Skin epidermis (tissue), 12 donors: ENCODE measurements around the gene VPS72.

Experiments used
- H3K27ac ChIP-seq, 21 experiments: fragments of 200-600 bp; sonication (generic) in 11 of 21; one replicate each; pipeline ENCODE4 v1.5.0; 2020; ENCODE audit warnings: mild to moderate bottlenecking in 3 of 21, inconsistent platforms in 2 of 21, moderate library complexity in 2 of 21
- H3K4me3 ChIP-seq, 7 experiments: fragments of 200-600 bp; sonication (generic) in 2 of 7; one replicate each; pipeline ENCODE4 v1.5.0; 2020; ENCODE audit warnings: inconsistent platforms in 2 of 7, mild to moderate bottlenecking in 2 of 7, moderate library complexity in 1 of 7

Gene VPS72

GRCh38 chr1:151147132-151147503 lies 42.9 kb downstream of the VPS72 start:
- Histone ChIP-seq H3K4me3 (peak overlapping the region; percentile 59 to 92 (median 64)), H3K27ac (peak overlapping the region in 19 of 21 experiments; percentile 34 to 84 (median 72))

- Histone ChIP-seq H3K4me3 (peak within 1 kb of the TSS; percentile 59 to 92 (median 64)), H3K27ac (peak within 1 kb of the TSS in 20 of 21 experiments; percentile 25 to 84 (median 74))
These were observed 43.4 kb downstream of the VPS72 start, which contains the start of gene SEMA6C for GRCh38 chr1:151146412-151147131. Gene SEMA6C (minus strand): TSS chr1:151146631. CDS start chr1:151142621, 4,010 bp downstream.

- peak overlapping the region; percentile 59 to 92 (median 64) for H3K4me3 ChIP-seq
- peak overlapping the region in 20 of 21 experiments; percentile 25 to 82 (median 72) for H3K27ac ChIP-seq
These were observed 44.0 kb downstream of the VPS72 start for GRCh38 chr1:151146072-151146411.

GRCh38 chr1:151145304-151146071 lies 44.5 kb downstream of the VPS72 start:
- Histone ChIP-seq H3K27ac (peak overlapping the region in 11 of 21 experiments; percentile 57 to 82 (median 75)), H3K4me3 (peak overlapping the region; percentile 59 to 92 (median 64))

GRCh38 chr1:151144474-151145303 lies 45.3 kb downstream of the VPS72 start:
- Histone ChIP-seq H3K4me3 (peak overlapping the region in 6 of 7 experiments; percentile 59 to 92 (median 69)), H3K27ac (peak overlapping the region in 5 of 21 experiments; percentile 75 to 82 (median 79))

GRCh38 chr1:151143986-151144385 lies 46.0 kb downstream of the VPS72 start:
- no peak overlapping the region for H3K4me3 ChIP-seq
- H3K27ac ChIP-seq: peak overlapping the region in 1 of 21 experiments; percentile 0

- Histone ChIP-seq H3K4me3 (no peak overlapping the region), H3K27ac (no peak overlapping the region)
These were observed 47.0 kb downstream of the VPS72 start for GRCh38 chr1:151143057-151143435.

- Histone ChIP-seq H3K4me3 (no peak overlapping the region), H3K27ac (no peak overlapping the region)
These were observed 47.5 kb downstream of the VPS72 start for GRCh38 chr1:151142411-151143056.

GRCh38 chr1:151137789-151138188 lies 52.2 kb downstream of the VPS72 start:
- H3K4me3 ChIP-seq: no peak overlapping the region

GRCh38 chr1:151135433-151136385 lies 54.3 kb downstream of the VPS72 start:
- Histone ChIP-seq H3K4me3 (no peak overlapping the region), H3K27ac (no peak overlapping the region)

More at GRCh38 chr1:151137789-151138188, 52.2 kb downstream of the VPS72 start:
- H3K27ac ChIP-seq: no peak overlapping the region

GRCh38 chr1:151134991-151135390 lies 55.0 kb downstream of the VPS72 start:
- Histone ChIP-seq H3K27ac (no peak overlapping the region), H3K4me3 (no peak overlapping the region)

GRCh38 chr1:151134396-151134795 lies 55.6 kb downstream of the VPS72 start:
- H3K27ac ChIP-seq: no peak overlapping the region
- H3K4me3 ChIP-seq: no peak overlapping the region

GRCh38 chr1:151133018-151133806 lies 56.8 kb downstream of the VPS72 start:
- Histone ChIP-seq H3K27ac (no peak overlapping the region), H3K4me3 (no peak overlapping the region)

GRCh38 chr1:151132335-151133017 lies 57.5 kb downstream of the VPS72 start:
- Histone ChIP-seq H3K4me3 (peak overlapping the region in 3 of 7 experiments; percentile 13 to 31 (median 22)), H3K27ac (peak overlapping the region in 7 of 21 experiments; percentile 1 to 66 (median 46))

- peak overlapping the region in 17 of 21 experiments; percentile 1 to 72 (median 36) for H3K27ac ChIP-seq
- peak overlapping the region; percentile 13 to 33 (median 23) for H3K4me3 ChIP-seq
These were observed 58.2 kb downstream of the VPS72 start for GRCh38 chr1:151131701-151132334.

- Histone ChIP-seq H3K27ac (peak overlapping the region in 17 of 21 experiments; percentile 0 to 72 (median 36)), H3K4me3 (peak overlapping the region; percentile 13 to 33 (median 23))
These were observed 58.9 kb downstream of the VPS72 start for GRCh38 chr1:151130987-151131586.
